Measurements from ENCODE around the gene AKR7A3. TPM values are rescaled to one million over a fixed set of nuclear protein-coding genes. Genes with fewer than 3 reads are reported as not detected.
"Not testable (repeated sequence)": the region's sequence is repeated elsewhere in the genome, so short reads cannot be mapped to it uniquely, and the experiment has no call there.

The AKR7A3 gene
- polyA plus RNA-seq, 1 experiment, result 0.37 TPM

DNA sequence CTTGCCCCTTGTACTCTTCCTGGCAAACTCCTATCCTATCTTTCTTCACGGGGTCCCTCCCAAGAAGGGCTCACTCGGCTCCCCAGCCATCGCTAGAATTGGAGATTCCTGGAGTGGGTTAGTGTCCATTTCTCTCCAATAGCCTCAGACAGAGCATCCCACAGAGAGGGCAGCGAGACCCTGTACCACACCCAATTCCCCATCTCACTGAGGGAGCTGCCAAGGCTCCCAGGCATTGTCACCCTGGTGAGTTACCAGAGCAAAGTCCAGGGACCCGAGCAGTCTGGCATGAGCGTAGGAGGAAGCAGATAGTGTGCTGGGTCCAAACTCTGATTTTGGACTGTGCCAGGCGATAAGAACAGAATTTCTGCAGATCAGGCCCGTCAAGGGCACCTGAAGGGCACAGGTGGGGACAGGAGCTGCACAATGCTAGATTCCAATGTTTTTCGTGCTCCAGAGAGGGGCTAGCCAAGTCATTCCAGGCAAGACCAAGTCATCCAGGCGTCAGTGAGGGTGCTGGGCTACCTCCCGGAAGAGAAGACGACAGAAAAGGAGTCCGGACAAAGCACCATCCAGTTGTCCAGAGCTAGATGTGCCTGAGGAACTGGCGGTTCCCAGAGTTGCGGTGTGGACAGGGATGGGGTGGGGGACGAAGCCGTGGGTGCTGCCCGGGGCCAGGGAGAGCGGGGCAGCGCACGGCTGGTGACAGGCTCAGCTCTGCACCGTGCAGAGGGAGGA, 15.3 kb downstream of the AKR7A3 start:
- TF ChIP-seq, protein P1, sequence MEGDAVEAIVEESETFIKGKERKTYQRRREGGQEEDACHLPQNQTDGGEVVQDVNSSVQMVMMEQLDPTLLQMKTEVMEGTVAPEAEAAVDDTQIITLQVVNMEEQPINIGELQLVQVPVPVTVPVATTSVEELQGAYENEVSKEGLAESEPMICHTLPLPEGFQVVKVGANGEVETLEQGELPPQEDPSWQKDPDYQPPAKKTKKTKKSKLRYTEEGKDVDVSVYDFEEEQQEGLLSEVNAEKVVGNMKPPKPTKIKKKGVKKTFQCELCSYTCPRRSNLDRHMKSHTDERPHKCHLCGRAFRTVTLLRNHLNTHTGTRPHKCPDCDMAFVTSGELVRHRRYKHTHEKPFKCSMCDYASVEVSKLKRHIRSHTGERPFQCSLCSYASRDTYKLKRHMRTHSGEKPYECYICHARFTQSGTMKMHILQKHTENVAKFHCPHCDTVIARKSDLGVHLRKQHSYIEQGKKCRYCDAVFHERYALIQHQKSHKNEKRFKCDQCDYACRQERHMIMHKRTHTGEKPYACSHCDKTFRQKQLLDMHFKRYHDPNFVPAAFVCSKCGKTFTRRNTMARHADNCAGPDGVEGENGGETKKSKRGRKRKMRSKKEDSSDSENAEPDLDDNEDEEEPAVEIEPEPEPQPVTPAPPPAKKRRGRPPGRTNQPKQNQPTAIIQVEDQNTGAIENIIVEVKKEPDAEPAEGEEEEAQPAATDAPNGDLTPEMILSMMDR (IDR thresholded peaks at IDR 0.05; ENCODE audit: insufficient read depth, low read depth, low read length), result no peak
- H3K36me3 ChIP-seq (ENCODE audit: control insufficient read depth, insufficient read depth, low read length), result no peaks in the 10 kb centered on the region
- ChIA-PET CTCF (no interaction called here), POLR2A (no interaction called here)
- no peaks in the 10 kb centered on the region for H3K27me3 ChIP-seq (ENCODE audit: control insufficient read depth, insufficient read depth, low read length)
- no peak for DNase-seq (ENCODE audit: low read depth)
- no peak overlapping the region for H3K4me3 ChIP-seq (ENCODE audit: low read depth, low read length)

DNA sequence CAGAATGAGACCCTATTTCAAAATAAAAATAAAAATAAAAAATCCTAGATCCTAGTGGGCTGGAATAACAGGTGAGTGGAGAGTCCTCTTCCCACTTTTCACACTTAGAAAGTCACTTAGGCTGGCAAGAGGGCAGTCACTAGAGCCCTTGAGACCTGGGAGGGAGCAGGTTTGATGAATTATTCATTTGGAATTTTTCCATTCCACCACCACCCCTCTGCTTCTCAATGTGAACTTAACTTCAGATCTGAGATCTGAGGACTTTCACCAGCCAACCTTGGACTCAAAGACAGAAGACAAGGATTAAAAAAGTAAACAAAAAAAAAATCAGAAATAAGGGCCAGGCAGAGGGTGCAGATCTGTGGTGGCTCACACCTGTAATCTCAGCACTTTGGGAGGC, 16.5 kb downstream of the AKR7A3 start:
- ChIA-PET CTCF (no interaction called here), POLR2A (no interaction called here)
- no peaks in the 10 kb centered on the region for H3K36me3 ChIP-seq (ENCODE audit: control insufficient read depth, insufficient read depth, low read length)
- H3K27me3 ChIP-seq (ENCODE audit: control insufficient read depth, insufficient read depth, low read length), result no peaks in the 10 kb centered on the region
- no peak for DNase-seq (ENCODE audit: low read depth)
- H3K4me3 ChIP-seq (ENCODE audit: low read depth, low read length), result no peak overlapping the region
- TF ChIP-seq, protein P1 (IDR thresholded peaks at IDR 0.05; ENCODE audit: insufficient read depth, low read depth, low read length), result no peak

DNA sequence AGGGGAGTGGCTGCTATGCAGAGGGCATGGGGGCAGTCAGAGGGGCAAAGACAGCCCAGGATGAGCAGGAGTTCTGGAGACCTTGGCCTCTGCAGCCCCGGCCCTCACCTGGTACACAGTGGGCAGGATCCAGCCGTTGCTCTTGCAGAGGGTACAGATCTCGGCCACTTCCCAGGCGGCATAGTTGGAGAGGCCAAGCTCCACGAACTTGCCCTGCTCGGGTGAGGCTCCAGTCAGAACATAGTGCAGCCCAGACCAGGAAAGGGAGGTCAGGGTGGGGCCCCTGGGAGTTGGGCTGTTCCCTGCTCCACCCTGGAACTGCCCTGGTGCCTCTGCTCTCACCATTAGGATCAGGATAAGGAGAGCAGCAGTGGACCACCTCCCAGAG, 18.2 kb downstream of the AKR7A3 start:
- DNase-seq (ENCODE audit: low read depth); H3K36me3 ChIP-seq (ENCODE audit: control insufficient read depth, insufficient read depth, low read length); POLR2A ChIA-PET; H3K27me3 ChIP-seq (ENCODE audit: control insufficient read depth, insufficient read depth, low read length); H3K4me3 ChIP-seq (ENCODE audit: low read depth, low read length): not testable (repeated sequence)
- CTCF ChIA-PET, result interaction anchor here (0.6 kb wide), 1 partner anchor 48 kb away, joined by 3 read pairs; no protein-coding TSS in a partner anchor

DNA sequence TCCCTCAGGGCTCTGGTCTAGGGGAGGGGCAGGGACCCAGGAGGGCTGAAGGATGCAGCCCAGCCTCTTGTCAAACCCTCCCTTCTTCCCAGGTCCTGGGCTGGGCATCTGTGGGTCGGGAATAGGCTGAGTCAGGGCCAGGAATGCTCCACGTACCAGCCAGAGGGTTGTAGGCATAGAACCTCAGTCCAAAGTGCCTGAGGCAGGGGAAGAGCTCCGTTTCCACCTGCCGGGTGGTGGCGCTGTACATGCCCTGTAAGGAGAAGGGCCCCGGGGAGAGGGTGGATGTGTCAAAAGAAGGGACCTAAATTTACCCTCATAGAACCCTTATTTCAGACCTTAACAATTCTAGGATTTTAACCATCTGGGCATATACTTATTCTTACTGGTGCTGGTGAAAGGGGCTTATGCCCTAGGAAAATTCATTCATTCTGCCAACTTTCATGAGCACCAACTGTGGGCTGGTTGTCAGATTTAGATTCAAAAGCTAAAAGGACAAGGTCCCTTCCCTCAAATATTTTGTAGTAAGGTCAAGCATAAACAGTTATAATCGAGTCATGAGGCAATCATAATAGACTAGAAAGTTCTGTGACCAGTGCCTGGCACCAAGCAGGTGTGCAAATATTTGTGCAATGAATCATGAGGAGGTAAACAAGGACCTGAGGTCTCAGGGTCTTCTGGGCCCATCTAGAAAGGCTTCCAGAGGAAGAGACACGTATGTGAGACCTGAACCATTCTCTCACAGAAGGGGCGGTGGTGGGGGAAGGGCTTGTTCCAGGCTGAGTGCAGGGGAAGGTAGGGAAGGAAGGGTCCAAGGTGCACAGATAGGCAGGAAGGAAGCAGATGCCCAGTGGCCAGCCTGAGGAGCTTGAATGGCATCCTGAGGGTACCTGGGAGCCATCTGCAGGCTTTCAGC, 18.9 kb downstream of the AKR7A3 start:
- POLR2A ChIA-PET, result not testable (repeated sequence)

DNA sequence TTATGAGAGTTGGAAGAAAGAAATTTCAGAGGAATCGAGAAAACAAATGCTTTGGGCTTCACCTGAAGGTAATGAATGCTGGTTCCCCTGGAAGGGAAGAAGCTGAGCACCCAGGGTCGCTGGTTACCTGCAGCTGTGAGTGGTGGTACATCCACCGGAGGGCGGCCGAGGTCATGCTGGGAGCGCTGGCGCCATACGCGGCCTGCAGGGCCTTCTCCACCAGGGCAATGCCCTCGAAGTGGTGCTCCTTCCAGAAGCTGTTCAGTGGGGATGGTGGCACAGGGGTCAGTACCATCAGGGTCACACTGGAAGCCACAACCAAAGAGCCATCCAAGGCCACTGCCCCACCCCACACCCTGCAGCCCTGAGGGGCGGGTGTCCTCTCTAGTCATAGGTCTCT, 20.1 kb downstream of the AKR7A3 start:
- ChIA-PET POLR2A (no interaction called here), CTCF (no interaction called here)
- Histone ChIP-seq H3K27me3 (ENCODE audit: control insufficient read depth, insufficient read depth, low read length) (no peaks in the 10 kb centered on the region), H3K36me3 (ENCODE audit: control insufficient read depth, insufficient read depth, low read length) (no peaks in the 10 kb centered on the region), H3K4me3 (ENCODE audit: low read depth, low read length) (no peak overlapping the region)
- no peak for DNase-seq (ENCODE audit: low read depth)
- TF ChIP-seq, protein P1 (IDR thresholded peaks at IDR 0.05; ENCODE audit: insufficient read depth, low read depth, low read length), result no peak

More for the DNA sequence above, 18.9 kb downstream of the AKR7A3 start:
- TF ChIP-seq, protein P1 (IDR thresholded peaks at IDR 0.05; ENCODE audit: insufficient read depth, low read depth, low read length), result peak; percentile 16; the same call in 1 of the 2 replicates
- not testable (repeated sequence) for DNase-seq (ENCODE audit: low read depth); H3K4me3 ChIP-seq (ENCODE audit: low read depth, low read length); H3K27me3 ChIP-seq (ENCODE audit: control insufficient read depth, insufficient read depth, low read length); H3K36me3 ChIP-seq (ENCODE audit: control insufficient read depth, insufficient read depth, low read length)
- CTCF ChIA-PET, result interaction anchor here (0.7 to 1.2 kb wide), 2 partner anchors 9 to 381 kb away, joined by 3 read pairs; no protein-coding TSS in a partner anchor

Measured in BJ (cell line).